HepG2 (cell line): ENCODE results near the gene SAE1.

Experiments used
- EZH2 ChIP-seq: conservative IDR thresholded peaks from 2 replicates; pipeline ENCODE4 v1.6.1; 2012; ENCODE audit warnings: mild to moderate bottlenecking, low read depth, low read length, moderate library complexity
- HCFC1 ChIP-seq: fragments of 150-350 bp; IDR thresholded peaks from 2 replicates; pipeline ENCODE4 v1.6.1; 2014; ENCODE audit warnings: low read depth, low read length
- KLF9 ChIP-seq: IDR thresholded peaks from 2 replicates; pipeline ENCODE4 v1.6.1; 2016; ENCODE audit warnings: low read depth
- TARDBP ChIP-seq: sonication (generic); formaldehyde crosslinking; IDR thresholded peaks from 2 replicates; pipeline ENCODE4 v1.8.0; 2022; ENCODE audit warnings: mild to moderate bottlenecking, missing genetic modification reagents
- ZNF383 ChIP-seq: sonication (generic); formaldehyde crosslinking; IDR thresholded peaks from 2 replicates; pipeline ENCODE4 v1.4.0; 2020; ENCODE audit warnings: missing genetic modification reagents, mild to moderate bottlenecking, borderline replicate concordance
- ZSCAN20 ChIP-seq: sonication (generic); formaldehyde crosslinking; IDR thresholded peaks from 2 replicates; pipeline ENCODE4 v1.4.0; 2020; ENCODE audit warnings: missing genetic modification reagents, mild to moderate bottlenecking, borderline replicate concordance
- TF ChIP-seq, protein P1 (sequence below), 2 experiments: fragments of 450-650 bp in 1 of 2; sonication (generic) in 1 of 2; formaldehyde crosslinking in 1 of 2; IDR thresholded peaks; 2 replicates each; pipeline versions ENCODE4 v1.6.1 to v1.8.0; 2016 to 2022; ENCODE audit warnings: antibody characterized with exemption in 1 of 2, mild to moderate bottlenecking in 1 of 2, missing genetic modification reagents in 1 of 2

DNA sequence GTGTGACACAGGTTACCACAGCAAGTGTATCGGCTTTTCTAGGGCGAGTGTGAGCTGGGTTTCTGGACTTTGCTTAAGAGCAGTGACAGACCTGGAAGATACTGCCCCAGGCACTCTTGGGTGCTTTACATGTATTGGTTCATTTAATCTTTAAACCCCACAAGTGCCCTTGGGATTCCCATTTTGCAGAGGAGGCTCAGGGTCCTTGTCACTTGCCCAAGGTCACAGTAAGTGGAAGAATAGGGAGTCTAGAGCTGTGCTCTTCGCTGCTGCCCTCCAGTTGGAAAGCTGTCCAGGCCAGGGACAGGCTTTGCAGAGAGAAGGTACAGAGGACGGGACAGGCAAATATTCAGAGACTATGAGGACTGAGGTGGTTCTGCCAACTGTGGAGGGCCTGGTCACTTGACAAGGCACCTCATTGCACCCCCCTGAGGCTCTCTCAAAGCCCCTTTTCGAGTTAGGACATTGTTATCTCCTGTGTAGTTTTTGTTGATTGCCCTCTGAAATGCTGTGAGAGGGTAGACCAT lies 57.9 kb downstream of the SAE1 start:
- TF ChIP-seq HCFC1 (no peak), ZNF383 (no peak), KLF9 (CRISPR knock-in tag) (no peak), EZH2 (no peak), ZSCAN20 (CRISPR knock-in tag) (no peak), TARDBP (CRISPR knock-in tag) (no peak)
- TF ChIP-seq, protein P1, sequence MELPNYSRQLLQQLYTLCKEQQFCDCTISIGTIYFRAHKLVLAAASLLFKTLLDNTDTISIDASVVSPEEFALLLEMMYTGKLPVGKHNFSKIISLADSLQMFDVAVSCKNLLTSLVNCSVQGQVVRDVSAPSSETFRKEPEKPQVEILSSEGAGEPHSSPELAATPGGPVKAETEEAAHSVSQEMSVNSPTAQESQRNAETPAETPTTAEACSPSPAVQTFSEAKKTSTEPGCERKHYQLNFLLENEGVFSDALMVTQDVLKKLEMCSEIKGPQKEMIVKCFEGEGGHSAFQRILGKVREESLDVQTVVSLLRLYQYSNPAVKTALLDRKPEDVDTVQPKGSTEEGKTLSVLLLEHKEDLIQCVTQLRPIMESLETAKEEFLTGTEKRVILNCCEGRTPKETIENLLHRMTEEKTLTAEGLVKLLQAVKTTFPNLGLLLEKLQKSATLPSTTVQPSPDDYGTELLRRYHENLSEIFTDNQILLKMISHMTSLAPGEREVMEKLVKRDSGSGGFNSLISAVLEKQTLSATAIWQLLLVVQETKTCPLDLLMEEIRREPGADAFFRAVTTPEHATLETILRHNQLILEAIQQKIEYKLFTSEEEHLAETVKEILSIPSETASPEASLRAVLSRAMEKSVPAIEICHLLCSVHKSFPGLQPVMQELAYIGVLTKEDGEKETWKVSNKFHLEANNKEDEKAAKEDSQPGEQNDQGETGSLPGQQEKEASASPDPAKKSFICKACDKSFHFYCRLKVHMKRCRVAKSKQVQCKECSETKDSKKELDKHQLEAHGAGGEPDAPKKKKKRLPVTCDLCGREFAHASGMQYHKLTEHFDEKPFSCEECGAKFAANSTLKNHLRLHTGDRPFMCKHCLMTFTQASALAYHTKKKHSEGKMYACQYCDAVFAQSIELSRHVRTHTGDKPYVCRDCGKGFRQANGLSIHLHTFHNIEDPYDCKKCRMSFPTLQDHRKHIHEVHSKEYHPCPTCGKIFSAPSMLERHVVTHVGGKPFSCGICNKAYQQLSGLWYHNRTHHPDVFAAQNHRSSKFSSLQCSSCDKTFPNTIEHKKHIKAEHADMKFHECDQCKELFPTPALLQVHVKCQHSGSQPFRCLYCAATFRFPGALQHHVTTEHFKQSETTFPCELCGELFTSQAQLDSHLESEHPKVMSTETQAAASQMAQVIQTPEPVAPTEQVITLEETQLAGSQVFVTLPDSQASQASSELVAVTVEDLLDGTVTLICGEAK (IDR thresholded peaks at IDR 0.05) = no peak
- TF ChIP-seq, protein P1 (CRISPR knock-in tag; IDR thresholded peaks at IDR 0.05) = no peak
